Measurements from ENCODE around the gene OXGR1. TPM values are rescaled to one million over a fixed set of nuclear protein-coding genes. Genes with fewer than 3 reads are reported as not detected.

Gene OXGR1
- total and polyA plus RNA-seq, 2 of the 4 experiments (the other 2 are of a cell fraction) = not detected

DNA sequence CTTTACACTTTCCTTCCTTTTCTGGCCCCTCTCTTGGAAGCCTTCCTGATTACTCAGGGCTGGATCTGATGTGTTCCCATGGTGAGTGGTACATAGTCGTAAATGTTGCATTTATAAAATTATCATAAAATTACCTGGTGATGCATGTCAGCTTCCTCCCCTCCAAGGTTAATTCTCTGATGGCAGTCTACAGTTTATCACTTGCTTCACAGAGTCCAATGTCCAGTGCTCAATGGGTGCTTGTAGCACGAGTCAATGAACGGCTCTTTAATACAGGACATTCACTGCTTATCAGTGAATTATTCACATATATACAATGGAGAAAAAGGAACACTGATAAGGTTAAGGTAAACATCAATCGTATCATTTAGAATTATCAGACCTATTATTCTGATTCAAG is 27.0 kb upstream of the OXGR1 start:
- WGBS, 2 experiments (ENCODE audit: extremely low coverage in 2 of 2, insufficient read length in 1 of 2) = no CpG with 5 or more reads among the region's 4 CpGs
- dilution Hi-C loops (cut with HindIII; ENCODE audit: low sequenced_read_pairs, unreplicated experiment) = no loop called here

More for the DNA sequence above, 27.0 kb upstream of the OXGR1 start:
- Histone ChIP-seq H3K4me1 (ENCODE audit: control insufficient read depth, insufficient read depth, low read length) (peaks cover 2% of the 10 kb centered on the region; the same call in 1 of the 2 replicates), H3K4me2 (ENCODE audit: low read depth, low read length) (no peak overlapping the region), H2AK5ac (ENCODE audit: low read depth, low read length) (no peak overlapping the region), H3K9me3 (ENCODE audit: control insufficient read depth, insufficient read depth, low read length) (no peaks in the 10 kb centered on the region), H2BK20ac (ENCODE audit: low read depth, low read length) (no peak overlapping the region), H4K8ac (ENCODE audit: low read depth in 2 of 2, low read length in 2 of 2) (no peak overlapping the region), H2AK9ac (replicated peaks; ENCODE audit: low read depth, low read length, poor library complexity) (no peak overlapping the region), H4K5ac (ENCODE audit: low read depth, low read length) (no peak overlapping the region), H4K20me1 (ENCODE audit: insufficient read depth, low read length) (no peaks in the 10 kb centered on the region), H3K9me1 (ENCODE audit: insufficient read depth, low read length) (no peaks in the 10 kb centered on the region), H4K91ac (ENCODE audit: insufficient read depth, low read depth, low read length) (no peak overlapping the region), H3K27me3 (ENCODE audit: control insufficient read depth, insufficient read depth, low read length) (peaks cover 18% of the 10 kb centered on the region), H2BK5ac (ENCODE audit: low read depth, low read length, poor library complexity, severe bottlenecking) (no peak overlapping the region), H2BK15ac (ENCODE audit: low read depth, low read length) (no peak overlapping the region), H2AFZ (replicated peaks; ENCODE audit: low read length, poor library complexity) (no peak overlapping the region), H3K9ac (ENCODE audit: low read depth, low read length) (no peak overlapping the region), H3K18ac (ENCODE audit: low read depth, low read length) (no peak overlapping the region), H3K79me1 (ENCODE audit: low read depth in 1 of 2, low read length in 2 of 2) (no peaks in the 10 kb centered on the region), H3K27ac (ENCODE audit: insufficient read depth, low read length) (no peak overlapping the region), H3K4ac (ENCODE audit: low read depth, low read length) (no peak overlapping the region), H3K36me3 (ENCODE audit: control insufficient read depth, insufficient read depth, low read length) (no peaks in the 10 kb centered on the region), H3K56ac (ENCODE audit: extremely low read depth, insufficient read depth, low read length) (no peak overlapping the region), H3K23ac (ENCODE audit: low read depth, low read length) (no peak overlapping the region), H3K14ac (replicated peaks; ENCODE audit: low read depth, low read length) (no peak overlapping the region), H2BK120ac (ENCODE audit: low read depth, low read length) (no peak overlapping the region), H3K4me3 (ENCODE audit: insufficient read depth, low read depth, low read length) (no peak overlapping the region)
- CTCF ChIA-PET = no interaction called here
- in situ Hi-C loops (cut with MboI; ENCODE audit: low sequenced_read_pairs) = no loop called here
- no peak for TF ChIP-seq MAZ (IDR thresholded peaks at IDR 0.05; ENCODE audit: borderline replicate concordance, low read depth, low read length)
- no peak for TF ChIP-seq USF2 (IDR thresholded peaks at IDR 0.05; ENCODE audit: low read depth, low read length)
- TF ChIP-seq RFX5 (IDR thresholded peaks at IDR 0.05; ENCODE audit: low read depth, low read length) = no peak
- no peak for TF ChIP-seq RCOR1 (IDR thresholded peaks at IDR 0.05; ENCODE audit: insufficient replicate concordance, low read length)
- TF ChIP-seq ELK1 (IDR thresholded peaks at IDR 0.05; ENCODE audit: borderline replicate concordance, low read depth, low read length) = no peak
- no peak for TF ChIP-seq POLR2A (IDR thresholded peaks at IDR 0.05; ENCODE audit: low read depth, low read length)
- TF ChIP-seq NFE2L2 (IDR thresholded peaks at IDR 0.05; ENCODE audit: low read depth, low read length) = no peak
- no peak for TF ChIP-seq SMC3 (IDR thresholded peaks at IDR 0.05; ENCODE audit: low read depth, low read length)
- no peak for TF ChIP-seq FOS (IDR thresholded peaks at IDR 0.05; ENCODE audit: low read depth, low read length)
- no peak for TF ChIP-seq BHLHE40 (IDR thresholded peaks at IDR 0.05; ENCODE audit: low read depth, low read length)
- no peak for TF ChIP-seq MAFK (IDR thresholded peaks at IDR 0.05; ENCODE audit: low read depth, low read length)
- no peak for TF ChIP-seq CHD1 (IDR thresholded peaks at IDR 0.05; ENCODE audit: low read depth, low read length)
- no peak for TF ChIP-seq MXI1 (IDR thresholded peaks at IDR 0.05; ENCODE audit: borderline replicate concordance, low read depth, low read length)
- DNase-seq (no peak), ATAC-seq (ENCODE audit: low read depth) (no peak)
- no TSS peak for BruUV-seq (replicated peaks)
- POLR2A ChIA-PET (ENCODE audit: unreplicated experiment) = no interaction called here
- intact Hi-C loops (cut with micrococcal nuclease) = loop anchor here (10.0 kb wide), 1 partner anchor 554 kb away; no protein-coding TSS in a partner anchor
